Mesenchymal stem cell (in vitro differentiated cells and primary cell): ENCODE data around the gene EMP2.

Experiments used
- DNase-seq: peaks from one replicate; pipeline ENCODE4 v3.0.0-alpha.2; 2013
- H2AFZ ChIP-seq: one replicate; pipeline ENCODE4 v1.6.1; 2013; ENCODE audit warnings: low read depth, mild to moderate bottlenecking, control low read depth, inconsistent platforms, low read length, moderate library complexity
- H2AK5ac ChIP-seq: 2 replicates; pipeline ENCODE4 v1.6.1; 2013; ENCODE audit warnings: low read length, moderate library complexity, mild to moderate bottlenecking, inconsistent platforms; ENCODE audit not compliant: severe bottlenecking
- H2BK120ac ChIP-seq: one replicate; pipeline ENCODE4 v1.6.1; 2013; ENCODE audit warnings: low read depth, mild to moderate bottlenecking, inconsistent platforms, low read length, moderate library complexity
- H2BK12ac ChIP-seq, 2 experiments: one replicate each; pipeline ENCODE4 v1.6.1; 2013; ENCODE audit warnings: inconsistent platforms in 2 of 2, low read length in 2 of 2, mild to moderate bottlenecking in 2 of 2, moderate library complexity in 2 of 2, control low read depth in 1 of 2
- H2BK15ac ChIP-seq: one replicate; pipeline ENCODE4 v1.6.1; 2013; ENCODE audit warnings: mild to moderate bottlenecking, low read depth, inconsistent platforms; ENCODE audit not compliant: poor library complexity, severe bottlenecking
- H2BK5ac ChIP-seq: 2 replicates; pipeline ENCODE4 v1.6.1; 2013; ENCODE audit warnings: low read depth, mild to moderate bottlenecking, low read length, control low read depth, inconsistent platforms; ENCODE audit not compliant: poor library complexity, severe bottlenecking
- H3K14ac ChIP-seq, 2 experiments: one replicate each; pipeline ENCODE4 v1.6.1; 2013; ENCODE audit warnings: inconsistent platforms in 2 of 2, low read length in 2 of 2, control low read depth in 1 of 2, mild to moderate bottlenecking in 1 of 2, moderate library complexity in 1 of 2
- H3K18ac ChIP-seq, 2 experiments: one replicate each; pipeline ENCODE4 v1.6.1; 2013; ENCODE audit warnings: inconsistent platforms in 2 of 2, low read length in 2 of 2, control low read depth in 1 of 2, low read depth in 1 of 2, mild to moderate bottlenecking in 1 of 2
- H3K23ac ChIP-seq, 2 experiments: one replicate each; pipeline ENCODE4 v1.6.1; 2013; ENCODE audit warnings: inconsistent platforms in 2 of 2, low read length in 2 of 2, mild to moderate bottlenecking in 2 of 2, moderate library complexity in 2 of 2, control low read depth in 1 of 2
- H3K27ac ChIP-seq: 2 replicates; pipeline ENCODE4 v1.5.1; 2013; ENCODE audit warnings: mild to moderate bottlenecking, moderate library complexity, low read length, control low read depth, inconsistent platforms; ENCODE audit not compliant: poor library complexity, severe bottlenecking
- H3K27me3 ChIP-seq, 2 experiments: 2 replicates each; pipeline versions ENCODE4 v1.6.1 to v1.7.0; 2013; ENCODE audit warnings: low read length in 2 of 2, mild to moderate bottlenecking in 2 of 2, moderate library complexity in 2 of 2, control low read depth in 1 of 2, inconsistent platforms in 1 of 2; ENCODE audit not compliant: control insufficient read depth in 1 of 2, insufficient read depth in 1 of 2
- H3K36me3 ChIP-seq, 2 experiments: 2 replicates each; pipeline versions ENCODE4 v1.6.1 to v1.7.0; 2013; ENCODE audit warnings: low read length in 2 of 2, control low read depth in 1 of 2, inconsistent platforms in 1 of 2, low read depth in 1 of 2, mild to moderate bottlenecking in 1 of 2; ENCODE audit not compliant: insufficient read depth in 2 of 2, control insufficient read depth in 1 of 2
- H3K4ac ChIP-seq, 2 experiments: one replicate each; pipeline ENCODE4 v1.6.1; 2013; ENCODE audit warnings: inconsistent platforms in 2 of 2, low read length in 2 of 2, mild to moderate bottlenecking in 2 of 2, moderate library complexity in 2 of 2, control low read depth in 1 of 2, low read depth in 1 of 2
- H3K4me1 ChIP-seq: 2 replicates; pipeline ENCODE4 v1.6.1; 2013; ENCODE audit warnings: low read depth, low read length, control low read depth; ENCODE audit not compliant: control insufficient read depth, insufficient read depth
- H3K4me2 ChIP-seq: 2 replicates; pipeline ENCODE4 v1.6.1; 2013; ENCODE audit warnings: low read length, mild to moderate bottlenecking, inconsistent platforms; ENCODE audit not compliant: poor library complexity, severe bottlenecking
- H3K4me3 ChIP-seq, 2 experiments: 2 replicates each; pipeline versions ENCODE4 v1.5.1 to v1.7.0; 2013; ENCODE audit warnings: low read length in 2 of 2, mild to moderate bottlenecking in 2 of 2, control low read depth in 1 of 2, low read depth in 1 of 2; ENCODE audit not compliant: insufficient read depth in 1 of 2
- H3K79me1 ChIP-seq: replicated peaks from 2 replicates; pipeline ENCODE4 v1.6.1; 2013; ENCODE audit warnings: mild to moderate bottlenecking, control low read depth, low read length, inconsistent platforms; ENCODE audit not compliant: poor library complexity, severe bottlenecking
- H3K9ac ChIP-seq: 2 replicates; pipeline ENCODE4 v1.7.0; 2013; ENCODE audit warnings: mild to moderate bottlenecking, low read length, moderate library complexity
- H3K9me3 ChIP-seq: 2 replicates; pipeline ENCODE4 v1.7.0; 2013; ENCODE audit warnings: mild to moderate bottlenecking, low read length; ENCODE audit not compliant: control insufficient read depth
- H4K8ac ChIP-seq: one replicate; pipeline ENCODE4 v1.6.1; 2013; ENCODE audit warnings: inconsistent platforms, mild to moderate bottlenecking, low read length, moderate library complexity
- H4K91ac ChIP-seq: one replicate; pipeline ENCODE4 v1.6.1; 2013; ENCODE audit warnings: mild to moderate bottlenecking, low read length, inconsistent platforms
- WGBS: methylation state at CpG from one replicate; pipeline ENCODE4 v1.1.7; 2013; ENCODE audit warnings: mixed read lengths; 5-methylcytosine and 5-hydroxymethylcytosine counted together

EMP2 gene

GRCh38 chr16:10521681-10522274, 58.6 kb downstream of the EMP2 start:
- peaks cover 0 to 4% of the 10 kb centered on the region in 2 experiments for H3K36me3 ChIP-seq
- H4K8ac ChIP-seq, result no peak overlapping the region
- peak; percentile 66 for DNase-seq
- H2BK120ac ChIP-seq, result no peak overlapping the region
- H3K79me1 ChIP-seq, result no peaks in the 10 kb centered on the region
- no peak overlapping the region for H3K18ac ChIP-seq
- H3K27me3 ChIP-seq, result no peaks in the 10 kb centered on the region
- H4K91ac ChIP-seq, result no peak overlapping the region
- H3K4ac ChIP-seq, result no peak overlapping the region
- no peak overlapping the region for H3K4me2 ChIP-seq
- no peaks in the 10 kb centered on the region for H3K9me3 ChIP-seq
- H2BK12ac ChIP-seq, result no peak overlapping the region
- no peak overlapping the region for H2AFZ ChIP-seq
- H3K14ac ChIP-seq, result no peak overlapping the region
- H2BK15ac ChIP-seq, result no peak overlapping the region
- H3K4me1 ChIP-seq, result no peaks in the 10 kb centered on the region
- H2BK5ac ChIP-seq, result no peak overlapping the region
- H3K23ac ChIP-seq, result no peak overlapping the region
- H3K4me3 ChIP-seq, result no peak overlapping the region
- whole genome bisulfite sequencing, result 26% methylated on average over 7 of the region's 9 CpGs
- H2AK5ac ChIP-seq, result no peak overlapping the region
- no peak overlapping the region for H3K27ac ChIP-seq
- no peak overlapping the region for H3K9ac ChIP-seq

GRCh38 chr16:10520869-10521578, 59.4 kb downstream of the EMP2 start:
- no peak overlapping the region for H4K91ac ChIP-seq
- no peak overlapping the region for H3K27ac ChIP-seq

GRCh38 chr16:10519929-10520868, 60.2 kb downstream of the EMP2 start:
- Histone ChIP-seq H3K9ac (no peak overlapping the region), H3K27ac (no peak overlapping the region), H3K18ac (no peak overlapping the region), H3K4me1 (no peaks in the 10 kb centered on the region), H3K4me3 (no peak overlapping the region), H2AFZ (no peak overlapping the region), H2AK5ac (no peak overlapping the region), H2BK120ac (no peak overlapping the region), H3K9me3 (no peaks in the 10 kb centered on the region), H3K23ac (no peak overlapping the region), H3K4me2 (no peak overlapping the region), H2BK15ac (no peak overlapping the region), H2BK12ac (no peak overlapping the region), H3K79me1 (no peaks in the 10 kb centered on the region), H2BK5ac (no peak overlapping the region), H3K36me3 (peaks cover 0 to 4% of the 10 kb centered on the region in 2 experiments), H4K8ac (no peak overlapping the region), H3K14ac (no peak overlapping the region), H4K91ac (no peak overlapping the region), H3K27me3 (no peaks in the 10 kb centered on the region), H3K4ac (no peak overlapping the region)
- 78% methylated on average over 10 of the region's 10 CpGs for WGBS
- no peak for DNase-seq

More at GRCh38 chr16:10520869-10521578, 59.4 kb downstream of the EMP2 start:
- Histone ChIP-seq H3K4me2 (no peak overlapping the region), H2BK120ac (no peak overlapping the region), H3K4me1 (no peaks in the 10 kb centered on the region), H3K14ac (no peak overlapping the region), H3K36me3 (peaks cover 0 to 4% of the 10 kb centered on the region in 2 experiments), H4K8ac (no peak overlapping the region), H2BK5ac (no peak overlapping the region), H3K23ac (no peak overlapping the region), H3K79me1 (no peaks in the 10 kb centered on the region), H2BK12ac (no peak overlapping the region), H3K9ac (no peak overlapping the region), H3K4me3 (no peak overlapping the region), H3K9me3 (no peaks in the 10 kb centered on the region), H2AK5ac (no peak overlapping the region), H3K27me3 (no peaks in the 10 kb centered on the region), H3K18ac (no peak overlapping the region), H3K4ac (no peak overlapping the region), H2AFZ (no peak overlapping the region), H2BK15ac (no peak overlapping the region)
- WGBS, result 79% methylated on average over 7 of the region's 7 CpGs
- DNase-seq, result no peak

- H3K4me1 ChIP-seq, result no peaks in the 10 kb centered on the region
- peaks cover 0 to 4% of the 10 kb centered on the region in 2 experiments for H3K36me3 ChIP-seq
- no peak overlapping the region for H3K27ac ChIP-seq
- H3K9ac ChIP-seq, result no peak overlapping the region
- H3K4me3 ChIP-seq, result no peak overlapping the region
- no peak overlapping the region for H2BK12ac ChIP-seq
- H3K18ac ChIP-seq, result no peak overlapping the region
- H2BK15ac ChIP-seq, result no peak overlapping the region
- H3K14ac ChIP-seq, result no peak overlapping the region
- H3K79me1 ChIP-seq, result no peaks in the 10 kb centered on the region
- no peak overlapping the region for H2AK5ac ChIP-seq
- no peak overlapping the region for H3K23ac ChIP-seq
- peaks cover 0 to 1% of the 10 kb centered on the region in 2 experiments for H3K27me3 ChIP-seq
- no peak overlapping the region for H4K8ac ChIP-seq
- H2BK120ac ChIP-seq, result no peak overlapping the region
- H3K9me3 ChIP-seq, result no peaks in the 10 kb centered on the region
- no peak overlapping the region for H3K4ac ChIP-seq
- no CpG with 5 or more reads among the region's 1 CpG for whole genome bisulfite sequencing
- no peak for DNase-seq
- no peak overlapping the region for H3K4me2 ChIP-seq
- H4K91ac ChIP-seq, result no peak overlapping the region
- H2AFZ ChIP-seq, result no peak overlapping the region
- no peak overlapping the region for H2BK5ac ChIP-seq
Measured at GRCh38 chr16:10519297-10519696, 61.1 kb downstream of the EMP2 start.
